GM04504 (cell line): ENCODE measurements around the gene ATE1.
"Not testable (repeated sequence)": the region's sequence is repeated elsewhere in the genome, so short reads cannot be mapped to it uniquely, and the experiment has no call there.

Experiments used
- DNase-seq: peaks from one replicate; pipeline ENCODE4 v3.0.0-alpha.2; 2012; ENCODE audit warnings: low read depth

The ATE1 gene

DNA sequence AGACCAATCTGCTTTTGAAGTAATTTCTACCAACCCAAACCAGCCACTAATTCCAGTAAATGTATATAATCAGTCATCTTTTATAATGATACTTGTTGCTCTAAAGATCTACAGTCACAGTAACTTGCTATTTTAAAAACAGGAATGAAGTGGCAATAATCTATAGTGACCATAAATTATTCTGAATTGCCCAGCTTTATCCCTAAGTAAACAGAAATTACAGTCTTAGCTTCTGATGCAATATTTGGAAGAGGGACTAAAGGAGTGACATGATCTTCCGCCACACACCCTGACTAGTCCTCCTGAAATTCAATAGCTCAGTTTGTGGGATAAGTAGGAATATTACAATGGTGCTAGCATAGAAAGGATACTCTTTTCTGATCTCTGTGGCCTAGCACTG lies 96.1 kb downstream of the ATE1 start:
- DNase-seq, result no peak

DNA sequence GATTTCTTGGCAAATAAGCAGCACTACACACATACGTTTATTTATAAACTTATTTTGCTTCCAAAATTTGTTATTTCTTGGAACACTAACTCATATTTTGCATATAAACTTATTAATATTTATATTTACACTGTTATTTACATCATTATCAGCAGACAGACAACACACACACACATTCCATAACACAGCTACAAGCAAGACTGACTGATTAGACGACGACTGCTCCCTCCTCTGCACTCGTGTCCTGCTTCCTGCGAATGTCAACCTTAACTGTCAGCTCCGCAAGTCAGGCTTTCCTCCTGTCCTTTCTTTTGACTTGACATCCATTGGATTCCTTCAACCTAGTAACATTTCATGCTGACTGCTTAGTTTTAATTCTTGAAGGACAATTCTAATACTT lies 96.6 kb downstream of the ATE1 start:
- DNase-seq, result no peak

DNA sequence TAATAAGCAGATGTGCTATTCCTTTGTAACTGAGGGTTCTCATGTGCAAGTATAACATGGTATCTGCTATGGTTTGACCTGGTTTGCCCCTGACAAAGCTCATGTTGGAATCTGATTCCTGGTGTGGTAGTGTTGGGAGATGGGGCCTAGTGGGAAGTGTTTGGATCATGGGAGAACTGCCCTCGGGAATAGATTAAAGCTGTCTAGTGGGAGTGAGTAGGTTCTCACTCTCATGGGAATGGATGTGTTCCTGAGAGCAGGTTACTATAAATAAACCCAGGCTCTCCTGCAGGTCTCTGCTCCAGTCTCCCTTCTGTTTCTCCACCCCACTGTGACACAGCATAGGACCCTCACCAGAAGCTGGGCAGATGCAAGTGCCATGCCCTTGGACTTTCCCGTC lies 97.7 kb downstream of the ATE1 start:
- no peak for DNase-seq

DNA sequence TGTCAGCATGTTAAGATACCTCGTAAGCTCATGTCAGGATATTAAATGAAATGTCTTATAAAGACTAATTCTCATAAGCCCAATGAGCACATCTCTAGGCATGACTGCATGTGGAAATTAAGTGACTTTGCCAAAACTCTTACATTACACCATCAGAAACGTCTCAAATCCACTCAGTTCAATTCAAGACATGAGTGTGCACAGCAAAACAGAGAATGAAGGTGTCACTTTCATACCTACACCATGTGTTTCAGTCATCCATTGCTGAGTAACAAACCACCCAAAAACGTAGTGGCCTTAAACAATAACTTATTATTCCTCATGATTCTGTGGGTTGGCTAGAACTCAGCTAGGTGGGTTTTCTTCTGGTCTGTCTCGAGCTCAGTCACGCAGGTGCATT lies 99.8 kb downstream of the ATE1 start:
- no peak for DNase-seq

DNA sequence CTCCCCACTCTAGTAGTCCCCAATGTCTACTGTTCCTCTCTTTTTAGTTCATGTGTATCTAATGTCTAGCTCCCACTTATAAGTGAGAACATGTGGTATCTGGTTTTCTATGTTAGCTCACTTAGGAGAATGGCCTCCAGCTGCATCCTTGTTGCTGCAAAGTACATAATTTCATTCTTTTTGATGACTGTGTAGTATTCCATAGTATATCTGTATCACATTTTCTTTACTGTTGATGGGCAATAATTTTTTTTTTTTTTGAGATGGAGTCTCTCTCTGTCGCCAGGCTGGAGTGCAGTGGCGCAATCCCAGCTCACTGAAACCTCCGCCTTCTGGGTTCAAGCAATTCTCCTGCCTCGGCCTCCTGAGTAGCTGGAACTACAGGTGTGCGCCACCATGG lies 101.1 kb downstream of the ATE1 start:
- not testable (repeated sequence) for DNase-seq

DNA sequence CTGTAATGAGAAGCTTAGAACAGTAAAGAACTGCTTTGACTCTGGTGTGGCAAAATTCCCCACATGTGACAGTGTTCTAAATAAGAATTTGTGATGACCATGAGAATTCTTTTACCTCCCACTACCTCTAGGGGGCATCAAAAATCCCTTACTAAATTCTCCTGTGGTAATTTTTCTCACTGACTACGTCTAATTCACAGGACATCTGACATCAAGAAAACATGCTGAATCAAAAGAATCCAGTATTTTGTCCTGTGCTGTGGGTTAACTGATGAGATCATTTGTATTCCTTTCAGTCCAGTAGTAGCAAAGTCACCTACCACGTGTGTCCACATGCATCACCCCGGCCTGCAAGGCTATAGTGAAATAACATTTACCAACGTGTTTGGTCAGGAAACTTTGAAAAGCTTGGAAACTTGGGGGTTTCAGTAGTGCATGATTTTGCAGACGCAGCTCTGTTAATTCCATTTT lies 103.8 kb downstream of the ATE1 start:
- DNase-seq, result peak; percentile 7

DNA sequence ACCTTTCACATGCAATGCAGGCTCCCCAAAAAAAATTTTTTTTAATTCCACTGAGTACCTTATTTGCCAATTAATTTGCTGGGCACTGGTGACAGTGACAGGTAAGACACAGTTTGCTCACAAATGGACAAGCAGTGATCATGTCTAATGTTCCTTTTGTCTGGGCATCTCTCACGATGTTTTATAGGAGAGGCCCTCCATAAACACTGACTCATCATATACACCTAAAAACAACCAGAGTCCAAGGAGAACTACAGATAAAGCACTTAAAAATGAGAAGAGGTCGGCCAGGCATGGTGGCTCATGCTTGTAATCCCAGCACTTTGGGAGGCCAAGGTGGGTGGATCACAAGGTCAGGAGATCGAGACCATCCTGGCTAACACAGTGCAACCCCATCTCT lies 105.1 kb downstream of the ATE1 start:
- no peak for DNase-seq

DNA sequence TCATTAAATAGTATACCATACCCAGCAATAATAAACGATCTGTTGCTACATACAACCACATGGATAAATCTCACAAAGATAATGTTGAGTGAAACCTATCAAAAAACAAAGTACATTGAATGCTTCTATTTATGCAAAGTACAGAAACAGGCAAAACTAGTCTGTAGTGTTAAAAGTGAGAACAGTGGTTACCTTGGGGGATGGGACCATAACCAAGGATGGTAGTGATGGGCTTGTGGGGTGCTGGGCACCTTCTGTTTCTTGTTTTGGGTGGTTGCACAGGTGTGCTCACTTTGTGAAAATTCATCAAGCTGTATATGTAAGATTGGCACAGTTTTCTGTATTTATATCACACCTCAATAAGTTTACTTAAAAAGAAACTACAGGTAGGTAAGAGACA lies 105.7 kb downstream of the ATE1 start:
- DNase-seq, result no peak

DNA sequence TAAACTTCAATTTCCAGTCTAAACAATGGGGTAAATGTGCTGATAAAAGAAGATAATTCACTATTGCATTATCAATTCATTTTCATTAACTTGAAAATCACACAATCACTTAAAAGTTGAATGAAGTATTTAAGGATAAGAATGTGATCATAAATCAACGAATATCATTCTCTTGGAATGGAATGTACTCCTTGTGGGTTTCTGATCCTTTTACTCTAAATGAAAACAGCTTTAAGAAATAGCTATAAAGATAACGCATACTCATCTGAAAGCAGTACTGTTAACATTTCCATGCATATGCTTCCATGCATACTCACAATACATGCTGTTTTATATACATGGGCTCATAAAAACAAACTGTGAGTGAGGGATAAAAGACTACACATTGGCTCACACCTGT lies 108.8 kb downstream of the ATE1 start:
- DNase-seq, result no peak

DNA sequence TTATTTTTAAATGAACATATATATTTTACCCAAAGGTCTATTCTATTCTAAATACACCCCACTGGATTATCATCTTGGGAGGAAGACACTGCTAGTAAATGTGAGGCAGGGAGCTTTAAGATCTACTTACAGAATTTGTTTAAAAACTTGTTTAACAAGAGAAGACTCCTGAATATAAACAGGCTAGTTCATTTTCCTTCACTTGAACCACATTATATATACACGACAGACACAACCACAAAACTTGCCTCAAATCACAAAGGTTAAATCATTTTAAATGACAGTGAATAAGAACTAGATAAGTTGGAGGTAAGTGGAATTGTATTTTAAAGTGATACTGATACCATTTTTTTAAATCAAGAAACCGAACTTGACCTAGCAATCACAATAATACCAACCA lies 109.2 kb downstream of the ATE1 start:
- DNase-seq, result no peak

DNA sequence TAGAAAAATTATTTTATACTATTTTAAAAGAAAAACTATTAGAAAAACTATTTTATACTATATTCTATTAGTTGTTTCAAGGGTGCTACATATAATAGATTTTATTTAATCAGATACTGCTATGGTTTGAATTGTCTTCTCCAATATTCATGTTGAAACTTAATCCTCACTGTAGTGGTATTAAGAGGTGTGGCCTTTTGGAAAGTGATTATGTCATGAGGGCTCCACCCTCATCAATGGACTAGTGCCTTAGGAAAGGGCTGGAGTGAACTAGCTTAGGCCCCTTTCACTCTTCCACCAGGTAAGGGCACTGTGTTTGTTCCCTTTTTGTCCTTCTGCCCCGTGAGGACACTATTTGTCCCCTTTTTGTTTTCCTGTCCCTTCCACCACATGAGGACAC lies 111.6 kb downstream of the ATE1 start:
- no peak for DNase-seq

DNA sequence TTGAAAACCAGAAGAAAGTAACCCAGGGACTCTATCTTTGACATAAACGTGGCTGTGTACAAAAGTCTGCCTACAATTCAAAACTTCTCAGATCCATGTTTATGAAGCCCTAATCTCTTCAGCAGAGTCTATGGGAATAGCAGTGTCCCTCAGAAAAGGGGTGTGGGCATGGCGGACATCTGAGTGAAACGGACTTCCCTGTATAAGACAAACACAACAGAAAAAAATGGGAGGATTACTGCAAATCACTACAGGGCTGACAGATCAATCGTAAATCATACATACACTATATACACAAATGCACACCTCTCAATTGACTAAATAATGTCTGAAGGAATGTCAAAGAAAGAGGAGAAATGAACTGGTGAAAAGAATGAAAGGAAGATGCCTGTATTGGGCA lies 114.0 kb downstream of the ATE1 start:
- DNase-seq, result no peak

DNA sequence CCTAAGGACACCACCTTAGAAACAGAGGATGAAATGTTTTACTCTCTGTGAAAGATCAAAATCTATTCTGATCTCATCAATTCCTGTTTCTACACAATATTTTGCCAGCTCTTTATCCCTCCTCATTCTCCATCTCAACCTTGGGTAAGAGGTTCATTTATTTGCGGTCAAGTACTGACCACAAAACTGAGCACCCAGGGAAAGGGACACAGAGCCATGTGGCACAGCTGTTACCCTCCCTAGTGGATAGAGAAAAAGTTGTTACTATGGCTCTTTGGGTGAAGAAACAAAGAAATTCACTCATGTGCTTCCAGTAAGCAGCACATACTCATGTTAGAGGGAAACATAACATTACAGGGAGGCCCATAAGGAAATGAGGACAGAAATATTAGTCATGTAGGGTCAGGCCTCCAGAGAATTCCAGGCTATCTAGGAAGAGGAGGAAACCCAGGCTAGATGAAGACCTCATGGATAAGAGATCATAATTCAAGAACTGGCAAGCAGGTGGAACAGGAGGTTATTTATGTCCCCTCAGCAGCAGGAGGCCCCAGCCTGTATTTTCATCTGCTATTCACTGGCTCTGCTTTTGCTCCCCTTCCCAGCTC lies 114.5 kb downstream of the ATE1 start:
- no peak for DNase-seq

DNA sequence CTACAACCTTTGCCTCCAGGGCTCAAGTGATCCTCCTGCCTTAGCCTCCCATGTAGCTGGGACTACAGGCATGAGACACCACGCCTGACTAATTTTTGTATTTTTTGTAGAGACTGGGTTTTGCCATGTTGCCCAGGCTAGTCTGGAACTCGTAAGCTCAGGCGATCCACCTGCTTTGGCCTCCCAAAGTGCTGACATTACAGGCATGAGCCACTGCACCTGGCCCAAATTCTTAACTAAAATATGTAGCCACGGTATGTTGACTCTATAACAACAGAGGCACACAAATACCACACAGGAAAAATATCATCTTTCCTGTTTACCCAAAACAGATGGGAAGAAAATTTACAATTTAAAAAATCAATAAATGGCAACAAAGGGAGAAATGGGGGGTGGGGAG lies 115.8 kb downstream of the ATE1 start:
- DNase-seq, result no peak

DNA sequence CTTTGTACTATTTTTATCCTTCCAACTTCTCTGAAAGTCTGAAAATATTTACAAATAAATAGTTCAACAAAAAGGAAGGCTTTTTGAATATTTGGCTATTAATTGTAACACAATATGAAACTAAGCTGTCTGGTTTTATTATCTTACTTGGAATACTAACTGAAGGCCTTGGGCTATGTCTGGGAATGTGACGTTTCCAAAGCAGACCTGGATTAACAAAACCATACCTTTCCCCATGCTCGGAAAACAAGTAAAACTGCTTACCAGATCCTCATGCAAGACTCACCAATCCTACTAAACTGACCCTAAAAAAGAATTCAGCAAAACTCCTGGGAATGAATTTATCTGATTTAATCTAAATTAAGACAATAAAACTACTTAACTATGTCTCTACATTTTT lies 116.4 kb downstream of the ATE1 start:
- no peak for DNase-seq

DNA sequence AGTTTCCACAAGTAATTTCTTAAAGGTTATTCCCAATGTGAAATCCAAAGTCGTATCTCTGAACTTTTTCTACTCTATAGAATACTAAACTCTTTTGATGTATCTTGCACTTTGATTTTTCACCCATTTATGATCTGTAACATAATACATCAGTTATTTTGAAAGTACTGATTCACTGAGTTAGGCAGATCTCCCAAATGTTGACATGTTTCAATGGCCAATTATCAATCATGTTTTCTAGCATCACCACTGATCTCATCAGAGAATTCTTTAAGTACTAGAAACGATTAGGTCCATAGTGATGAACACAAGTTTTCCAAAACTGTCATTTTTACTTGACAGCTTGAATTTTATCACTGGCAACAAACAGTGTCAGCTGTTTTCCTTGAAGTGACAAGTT lies 119.0 kb downstream of the ATE1 start:
- DNase-seq, result no peak

DNA sequence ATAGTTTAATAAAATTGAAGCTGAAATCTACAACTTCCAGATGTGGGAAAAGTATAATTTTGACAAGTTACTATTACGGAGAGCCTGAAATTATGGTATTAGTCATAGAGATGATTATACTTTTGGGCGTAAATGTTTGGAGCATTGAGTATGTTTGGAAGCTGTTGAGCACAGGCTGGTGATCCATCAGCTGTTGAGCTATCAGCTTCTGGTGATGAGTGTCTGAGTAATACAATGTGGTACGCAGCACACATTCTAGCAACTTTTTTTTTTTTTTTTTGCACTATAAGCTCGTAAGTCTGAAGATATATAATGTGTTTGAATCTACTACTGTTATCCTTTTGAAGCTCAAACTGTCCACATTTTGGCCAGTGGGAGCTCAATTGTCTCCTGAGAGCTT lies 123.4 kb downstream of the ATE1 start:
- DNase-seq, result peak; percentile 83

DNA sequence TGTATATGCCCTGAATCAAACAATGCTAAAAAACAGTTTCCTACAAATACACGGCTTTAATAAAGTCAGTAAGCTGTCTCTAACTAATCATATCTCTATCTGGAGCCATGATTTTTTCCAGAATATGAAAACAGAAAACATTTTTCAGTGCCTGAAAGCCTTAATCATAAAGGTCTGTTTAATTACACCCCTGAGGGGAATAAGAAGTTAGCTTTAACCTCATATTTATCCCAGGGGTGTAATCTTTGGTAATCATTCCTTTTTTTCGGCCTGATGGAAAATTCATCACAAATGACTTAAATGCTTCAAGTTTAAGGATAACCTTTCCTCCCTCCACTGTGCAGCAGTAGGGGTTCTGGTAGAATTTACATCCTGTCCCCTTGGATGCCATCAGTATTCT lies 124.2 kb downstream of the ATE1 start:
- DNase-seq, result no peak

DNA sequence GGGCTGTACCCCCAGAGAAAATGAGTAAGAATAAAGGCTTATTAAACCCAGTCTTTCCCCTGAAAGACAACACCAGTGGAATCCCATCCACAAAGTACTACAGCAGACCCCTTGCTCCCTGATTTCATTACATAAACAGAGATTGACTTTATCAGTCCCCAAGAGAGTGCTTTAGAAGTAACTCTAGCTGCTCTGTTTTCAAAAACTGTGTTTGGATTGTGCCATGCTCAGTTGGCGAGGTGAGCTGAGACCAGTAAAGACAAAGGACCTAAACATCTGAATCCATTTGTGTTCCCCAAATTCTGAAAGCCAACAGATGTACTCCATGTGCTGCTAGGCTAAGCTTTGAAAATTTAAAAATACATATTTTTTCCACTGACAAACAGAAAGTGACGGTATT lies 127.0 kb downstream of the ATE1 start:
- DNase-seq, result no peak

DNA sequence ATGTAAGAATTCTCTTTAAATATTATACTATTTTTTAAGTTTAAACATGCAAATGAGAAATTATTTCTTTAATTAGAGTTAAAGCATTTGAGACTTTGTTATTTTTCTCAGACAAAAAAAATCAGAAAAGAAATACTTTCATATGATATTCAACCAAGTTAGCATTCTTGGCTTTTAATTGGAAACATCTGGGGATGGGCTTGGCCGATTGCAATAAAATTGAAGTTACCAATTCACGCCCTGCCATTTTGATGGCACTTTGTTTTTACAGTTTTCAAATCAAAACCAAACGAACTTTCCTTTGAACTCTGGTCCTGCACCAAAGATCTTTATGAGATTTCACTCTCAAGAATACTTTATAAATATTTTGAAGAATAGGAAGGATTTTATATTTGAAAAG lies 127.7 kb downstream of the ATE1 start:
- no peak for DNase-seq

DNA sequence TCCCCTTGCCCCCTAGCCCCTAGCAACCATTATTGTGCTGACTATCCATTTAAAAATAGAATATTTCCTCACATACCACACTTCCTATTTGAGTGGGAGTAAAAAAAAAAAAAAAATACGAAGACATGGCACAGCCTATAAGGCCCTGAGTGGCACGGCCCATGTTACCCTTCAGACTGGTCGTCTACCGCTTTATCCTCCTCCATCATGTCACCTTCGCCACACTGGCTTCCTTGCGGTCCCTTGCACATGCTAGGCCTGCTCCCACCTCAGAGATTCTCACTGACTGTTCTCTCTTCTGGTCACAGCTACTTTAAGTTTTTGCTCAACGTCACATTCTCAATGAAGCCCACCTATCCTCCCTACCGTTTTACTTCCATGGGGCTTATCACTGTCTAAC lies 130.3 kb downstream of the ATE1 start:
- DNase-seq, result no peak

DNA sequence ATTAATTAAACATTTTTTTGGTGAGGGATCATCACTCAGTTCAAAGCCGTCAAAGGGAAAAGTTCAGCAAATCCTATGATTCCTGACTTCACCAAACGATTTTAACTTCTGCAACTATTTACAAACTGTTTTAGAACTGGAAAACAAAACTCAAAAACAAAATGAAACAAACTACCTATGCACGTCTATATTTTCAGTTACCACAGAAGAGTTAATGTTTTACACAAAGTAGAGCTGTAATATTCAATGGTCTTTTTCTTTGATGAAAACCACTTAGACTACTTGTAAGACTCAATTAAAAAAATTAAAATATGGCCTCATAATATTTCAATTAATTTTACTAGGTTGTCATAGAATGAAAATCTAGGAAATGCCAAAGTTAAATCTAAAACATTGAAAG lies 131.5 kb downstream of the ATE1 start:
- DNase-seq, result no peak

DNA sequence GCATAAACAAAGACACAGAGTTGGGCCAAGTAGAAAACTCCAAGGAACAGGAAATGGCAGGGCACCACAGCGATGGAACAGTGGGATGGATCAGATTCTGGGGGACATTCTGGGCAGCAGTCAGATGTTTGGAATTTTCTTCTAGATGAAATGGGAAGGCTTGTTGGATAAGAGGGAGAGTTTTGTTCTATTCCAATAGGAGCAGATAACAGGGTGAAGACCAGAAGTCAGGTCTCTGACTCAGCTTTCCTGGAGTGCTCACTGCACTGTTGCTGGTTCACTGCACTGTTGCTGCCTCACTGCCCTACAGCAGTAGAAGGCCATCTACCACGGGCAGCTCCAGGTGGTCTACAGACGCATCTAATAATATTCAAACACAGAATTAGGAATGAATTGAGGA lies 135.6 kb downstream of the ATE1 start:
- no peak for DNase-seq

DNA sequence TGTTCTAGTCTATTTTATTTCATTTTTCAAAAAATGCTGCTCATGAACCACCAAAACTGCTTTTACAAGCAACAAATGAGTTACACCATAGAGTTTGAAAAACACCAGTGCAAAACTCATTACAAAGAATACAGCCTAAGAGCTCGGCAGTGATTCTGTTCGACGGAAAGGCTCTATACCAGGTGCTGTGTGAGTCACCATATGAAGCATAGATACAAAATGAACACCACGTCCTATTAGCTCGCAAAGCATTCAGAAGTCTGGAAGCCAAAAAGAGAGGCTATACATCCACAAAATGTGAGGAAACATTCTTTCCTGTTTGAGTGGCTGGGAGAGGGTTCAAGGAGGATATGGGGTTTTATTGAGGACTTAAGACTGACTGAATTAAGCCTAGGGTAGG lies 136.1 kb downstream of the ATE1 start:
- no peak for DNase-seq

DNA sequence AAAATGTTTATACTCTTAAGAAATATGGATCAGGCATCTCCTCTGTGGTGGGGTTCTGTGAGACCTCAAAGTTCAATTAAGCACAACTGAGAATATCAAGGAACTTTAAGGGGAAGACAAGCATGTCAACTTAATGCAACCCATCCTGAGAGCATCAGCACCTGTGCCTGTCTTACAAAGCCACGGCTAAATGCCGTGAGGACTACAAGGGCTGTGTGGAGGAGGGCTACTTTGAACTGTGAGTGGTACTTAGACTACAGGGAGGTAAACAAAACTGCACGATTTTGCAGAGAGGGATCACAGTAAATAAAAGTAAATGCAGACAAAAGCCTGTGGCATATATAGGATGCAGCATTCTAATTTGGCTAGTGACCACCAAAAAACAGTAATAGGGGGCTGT lies 139.1 kb downstream of the ATE1 start:
- no peak for DNase-seq
